H9 (cell line): ENCODE measurements around the gene HMGXB4. TPM values are rescaled to one million over a fixed set of nuclear protein-coding genes. Genes with fewer than 3 reads are reported as not detected.

Experiments
- DNase-seq: peaks from one replicate; pipeline ENCODE4 v3.0.0-alpha.2; 2017
- H2AFZ ChIP-seq: one replicate; pipeline ENCODE4 v1.6.1; 2013; ENCODE audit warnings: mild to moderate bottlenecking, low read length, control low read depth, moderate library complexity
- H2AK5ac ChIP-seq: 2 replicates; pipeline ENCODE4 v1.6.1; 2013; ENCODE audit warnings: low read length, control low read depth, mixed read lengths; ENCODE audit not compliant: insufficient read length
- H2BK120ac ChIP-seq: one replicate; pipeline ENCODE4 v1.6.1; 2013; ENCODE audit warnings: low read depth, mild to moderate bottlenecking, low read length, control low read depth, inconsistent platforms; ENCODE audit not compliant: poor library complexity, severe bottlenecking
- H2BK12ac ChIP-seq: 2 replicates; pipeline ENCODE4 v1.6.1; 2013; ENCODE audit warnings: low read length, control low read depth, mixed read lengths, low read depth; ENCODE audit not compliant: insufficient read length
- H2BK15ac ChIP-seq: 2 replicates; pipeline ENCODE4 v1.6.1; 2013; ENCODE audit warnings: low read depth, low read length, control low read depth
- H2BK20ac ChIP-seq: one replicate; pipeline ENCODE4 v1.6.1; 2013; ENCODE audit warnings: low read depth, mild to moderate bottlenecking, low read length, control low read depth, inconsistent platforms; ENCODE audit not compliant: poor library complexity, severe bottlenecking
- H2BK5ac ChIP-seq: 2 replicates; pipeline ENCODE4 v1.6.1; 2013; ENCODE audit warnings: low read length, control low read depth, mixed read lengths; ENCODE audit not compliant: insufficient read length
- H3K14ac ChIP-seq: 2 replicates; pipeline ENCODE4 v1.6.1; 2013; ENCODE audit warnings: low read length, control low read depth; ENCODE audit not compliant: insufficient read depth
- H3K18ac ChIP-seq: 2 replicates; pipeline ENCODE4 v1.6.1; 2013; ENCODE audit warnings: low read depth, mild to moderate bottlenecking, mixed read lengths, low read length, control low read depth; ENCODE audit not compliant: insufficient read length
- H3K23ac ChIP-seq: 2 replicates; pipeline ENCODE4 v1.6.1; 2013; ENCODE audit warnings: low read length, control low read depth, mixed read lengths, low read depth; ENCODE audit not compliant: insufficient read length
- H3K23me2 ChIP-seq: 2 replicates; pipeline ENCODE4 v1.6.1; 2013; ENCODE audit warnings: low read depth, mild to moderate bottlenecking, mixed read lengths, low read length, control low read depth; ENCODE audit not compliant: insufficient read length, poor library complexity, severe bottlenecking
- H3K27ac ChIP-seq: 2 replicates; pipeline ENCODE4 v1.5.1; 2013; ENCODE audit warnings: low read length, control low read depth, mixed read lengths, low read depth; ENCODE audit not compliant: insufficient read length
- H3K27me3 ChIP-seq: 2 replicates; pipeline ENCODE4 v1.6.1; 2013; ENCODE audit warnings: low read length, control low read depth, inconsistent platforms; ENCODE audit not compliant: insufficient read depth
- H3K4ac ChIP-seq: 2 replicates; pipeline ENCODE4 v1.6.1; 2013; ENCODE audit warnings: low read depth, mild to moderate bottlenecking, control low read depth, inconsistent platforms, low read length, moderate library complexity
- H3K4me1 ChIP-seq: 2 replicates; pipeline ENCODE4 v1.6.1; 2013; ENCODE audit warnings: low read length, control low read depth, inconsistent platforms; ENCODE audit not compliant: insufficient read depth
- H3K4me2 ChIP-seq: 2 replicates; pipeline ENCODE4 v1.6.1; 2013; ENCODE audit warnings: low read length, control low read depth, mixed read lengths; ENCODE audit not compliant: insufficient read length, insufficient read depth
- H3K56ac ChIP-seq: 2 replicates; pipeline ENCODE4 v1.6.1; 2013; ENCODE audit warnings: low read depth, mild to moderate bottlenecking, mixed read lengths, low read length, control low read depth; ENCODE audit not compliant: insufficient read length
- H3K79me1 ChIP-seq: 2 replicates; pipeline ENCODE4 v1.6.1; 2013; ENCODE audit warnings: low read depth, mild to moderate bottlenecking, moderate library complexity, low read length, control low read depth, inconsistent platforms; ENCODE audit not compliant: insufficient read depth, poor library complexity, severe bottlenecking
- H3K79me2 ChIP-seq: 2 replicates; pipeline ENCODE4 v1.6.1; 2013; ENCODE audit warnings: low read length, control low read depth, inconsistent platforms; ENCODE audit not compliant: insufficient read depth
- H3K9ac ChIP-seq: 2 replicates; pipeline ENCODE4 v1.6.1; 2013; ENCODE audit warnings: low read length, control low read depth, mixed read lengths; ENCODE audit not compliant: insufficient read length; ENCODE audit errors: extremely low read depth
- H3K9me3 ChIP-seq: one replicate; pipeline ENCODE4 v1.6.1; 2013; ENCODE audit warnings: low read depth, low read length, inconsistent platforms; ENCODE audit not compliant: control insufficient read depth
- H3T11ph ChIP-seq: one replicate; pipeline ENCODE4 v1.6.1; 2013; ENCODE audit warnings: mild to moderate bottlenecking, low read length, control low read depth, inconsistent platforms
- H4K20me1 ChIP-seq: one replicate; pipeline ENCODE4 v1.6.1; 2013; ENCODE audit not compliant: control insufficient read depth, insufficient read length, insufficient read depth
- H4K5ac ChIP-seq: 2 replicates; pipeline ENCODE4 v1.6.1; 2013; ENCODE audit warnings: low read depth, mild to moderate bottlenecking, mixed read lengths, low read length, control low read depth; ENCODE audit not compliant: insufficient read length
- H4K8ac ChIP-seq: replicated peaks from 2 replicates; pipeline ENCODE4 v1.6.1; 2013; ENCODE audit warnings: low read length, control low read depth, mixed read lengths, low read depth; ENCODE audit not compliant: insufficient read length
- H4K91ac ChIP-seq: 2 replicates; pipeline ENCODE4 v1.6.1; 2013; ENCODE audit warnings: low read depth, mild to moderate bottlenecking, moderate library complexity, mixed read lengths, low read length, control low read depth; ENCODE audit not compliant: insufficient read length
- H3K27ac Mint-ChIP-seq, 3 experiments: 2 replicates in 2 of 3; 3 replicates in 1 of 3; pipeline ENCODE4 v1.8.0; 2020 to 2021; ENCODE audit warnings: mixed read lengths in 3 of 3, mild to moderate bottlenecking in 1 of 3, moderate library complexity in 1 of 3
- H3K27me3 Mint-ChIP-seq: 2 replicates; pipeline ENCODE4 v1.8.0; 2021; ENCODE audit warnings: low read depth, mild to moderate bottlenecking, moderate library complexity, mixed read lengths
- H3K36me3 Mint-ChIP-seq, 3 experiments: 2 replicates in 2 of 3; 3 replicates in 1 of 3; pipeline ENCODE4 v1.8.0; 2020 to 2021; ENCODE audit warnings: low read depth in 3 of 3, mixed read lengths in 3 of 3; ENCODE audit not compliant: insufficient read depth in 1 of 3
- H3K4me1 Mint-ChIP-seq, 2 experiments: 2 replicates each; pipeline ENCODE4 v1.8.0; 2020; ENCODE audit warnings: mixed read lengths in 2 of 2
- H3K4me3 Mint-ChIP-seq, 2 experiments: 2 replicates in 1 of 2; 3 replicates in 1 of 2; pipeline ENCODE4 v1.8.0; 2020 to 2021; ENCODE audit warnings: mild to moderate bottlenecking in 2 of 2, mixed read lengths in 2 of 2, moderate library complexity in 1 of 2
- H3K9me3 Mint-ChIP-seq, 2 experiments: 2 replicates in 1 of 2; 3 replicates in 1 of 2; pipeline ENCODE4 v1.8.0; 2020; ENCODE audit warnings: mild to moderate bottlenecking in 2 of 2, mixed read lengths in 2 of 2, moderate library complexity in 1 of 2
- CTCF ChIP-seq: fragments of 200-600 bp; sonication (generic); conservative IDR thresholded peaks from 3 replicates; pipeline ENCODE4 v1.8.0; 2021; ENCODE audit warnings: antibody characterized with exemption, mild to moderate bottlenecking
- WGBS: extraction: QIAGEN DNeasy Blood & Tissue Kit; methylation state at CpG from one replicate; pipeline ENCODE4 v1.1.7; 2013; ENCODE audit warnings: missing lambda C conversion rate, low lambda C conversion rate, mixed read lengths; ENCODE audit not compliant: insufficient read length; ENCODE audit errors: extremely low coverage; 5-methylcytosine and 5-hydroxymethylcytosine counted together
- total RNA-seq: library from RNA; stranded (reverse); gene quantifications from 2 replicates; pipeline ENCODE4 v1.2.1, GENCODE V29; 2021

The HMGXB4 gene
- total RNA-seq, 1 experiment from 2014 or later, result 33.5 TPM

DNA sequence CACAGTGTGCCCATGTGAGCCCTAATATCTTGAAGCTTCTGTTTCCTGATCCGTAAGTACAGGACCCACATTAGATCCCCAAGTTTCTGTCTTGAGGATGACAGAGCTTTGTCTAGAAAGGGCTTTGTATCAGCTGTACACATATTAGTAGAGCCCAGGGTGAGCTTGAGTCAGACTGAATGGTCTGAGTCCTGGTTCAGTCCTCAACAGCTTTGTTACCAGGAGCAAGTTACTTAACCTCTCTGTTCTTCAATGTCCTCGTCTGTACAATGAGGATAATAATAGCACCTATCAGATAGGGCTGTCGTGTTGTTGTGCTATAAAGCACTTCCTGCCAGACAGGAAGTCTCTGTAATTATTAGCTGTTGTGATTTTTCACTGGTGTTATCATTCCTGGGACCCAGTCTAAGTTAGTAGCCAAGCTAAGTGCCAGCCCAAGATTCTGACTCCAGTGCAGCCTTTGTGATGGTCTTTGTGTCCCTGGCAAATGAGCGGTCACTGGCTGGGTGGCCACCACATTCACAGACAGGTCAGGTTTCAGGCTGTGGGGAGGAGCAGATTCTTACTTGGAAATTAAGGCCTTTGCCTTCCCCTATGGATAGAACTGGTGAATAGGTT lies 49.2 kb downstream of the HMGXB4 start:
- H3K79me1 ChIP-seq, result no peaks in the 10 kb centered on the region
- no peak overlapping the region for H2BK20ac ChIP-seq
- no peak overlapping the region for H3K9ac ChIP-seq
- no peak overlapping the region for H4K5ac ChIP-seq
- no peaks in the 10 kb centered on the region for H3K4me1 ChIP-seq
- no peaks in the 10 kb centered on the region for H3K79me2 ChIP-seq
- H3K36me3 Mint-ChIP-seq, result no peaks in the 10 kb centered on the region
- TF ChIP-seq CTCF, result no peak
- H2BK15ac ChIP-seq, result no peak overlapping the region
- no peak overlapping the region for H4K8ac ChIP-seq
- no peak overlapping the region for H3K27ac Mint-ChIP-seq
- no peaks in the 10 kb centered on the region for H3K23me2 ChIP-seq
- H2AK5ac ChIP-seq, result no peak overlapping the region
- H3K27ac ChIP-seq, result no peak overlapping the region
- DNase-seq, result no peak
- no CpG with 5 or more reads among the region's 4 CpGs for WGBS
- H3K4ac ChIP-seq, result no peak overlapping the region
- H3K4me1 Mint-ChIP-seq, result peaks cover 17 to 18% of the 10 kb centered on the region in 2 experiments
- no peak overlapping the region for H3K18ac ChIP-seq
- no peak overlapping the region for H3K23ac ChIP-seq
- no peak overlapping the region for H4K91ac ChIP-seq
- H3K27me3 ChIP-seq, result no peaks in the 10 kb centered on the region
- no peaks in the 10 kb centered on the region for H3K9me3 ChIP-seq
- no peaks in the 10 kb centered on the region for H3K27me3 Mint-ChIP-seq
- H2BK5ac ChIP-seq, result no peak overlapping the region
- H4K20me1 ChIP-seq, result peaks cover 3% of the 10 kb centered on the region
- H3K9me3 Mint-ChIP-seq, result no peaks in the 10 kb centered on the region
- H3K4me2 ChIP-seq, result no peak overlapping the region
- H2BK12ac ChIP-seq, result no peak overlapping the region
- no peak overlapping the region for H3T11ph ChIP-seq
- H3K14ac ChIP-seq, result no peak overlapping the region
- H3K56ac ChIP-seq, result no peak overlapping the region
- no peak overlapping the region for H2BK120ac ChIP-seq
- H3K4me3 Mint-ChIP-seq, result no peak overlapping the region
- H2AFZ ChIP-seq, result no peak overlapping the region
